AG04450 (cell line): Measurements from ENCODE around the gene SNX11. TPM values are rescaled to one million over a fixed set of nuclear protein-coding genes. Genes with fewer than 3 reads are reported as not detected.
"Not testable (repeated sequence)": the region's sequence is repeated elsewhere in the genome, so short reads cannot be mapped to it uniquely, and the experiment has no call there.

Experiments
- CTCF ChIA-PET: fragments of 300-600, 350-600 bp; formaldehyde crosslinking; extraction: SDS; loops from one replicate; lab custom pipeline; 2022; ENCODE audit warnings: antibody characterized with exemption, inconsistent platforms; lab: Charles Lee
- POLR2A ChIA-PET: fragments of 350-600 bp; formaldehyde crosslinking; extraction: SDS; loops from one replicate; lab custom pipeline; 2021; ENCODE audit warnings: antibody characterized with exemption, inconsistent platforms; lab: Yijun Ruan, JAX
- DNase-seq: peaks from one replicate; pipeline ENCODE4 v3.0.0-alpha.2; 2011; ENCODE audit warnings: low read depth, low spot score
- H3K27ac ChIP-seq: one replicate; pipeline ENCODE4 v1.5.1; 2012; ENCODE audit warnings: low read depth, low read length, control low read depth
- H3K27me3 ChIP-seq: one replicate; pipeline ENCODE4 v1.6.0; 2012; ENCODE audit warnings: low read length; ENCODE audit not compliant: control insufficient read depth, insufficient read depth
- H3K4me3 ChIP-seq: 2 replicates; pipeline ENCODE4 v1.5.1; 2011; ENCODE audit warnings: mild to moderate bottlenecking, low read depth, low read length, control low read depth
- H3K9me3 ChIP-seq: 2 replicates; pipeline ENCODE4 v1.5.1; 2012; ENCODE audit warnings: low read length; ENCODE audit not compliant: control insufficient read depth, insufficient read depth
- polyA plus RNA-seq: library from polyadenylated mRNA; depleted of rRNA; stranded (reverse); fragments of >200 nt; gene quantifications from 2 replicates; pipeline ENCODE4 v1.2.3, GENCODE V29; 2011
- TF ChIP-seq, protein P1 (sequence below): IDR thresholded peaks from 2 replicates; pipeline ENCODE4 v1.5.1; 2011; ENCODE audit warnings: low read depth, low read length, control low read depth, inconsistent platforms

SNX11 gene
- polyA plus RNA-seq, 1 experiment, result 16.0 TPM

- H3K27ac ChIP-seq, result no peak overlapping the region
- ChIA-PET POLR2A (interaction anchor here (0.6 kb wide), 1 partner anchor 55 kb away, joined by 3 read pairs; no protein-coding TSS in a partner anchor), CTCF (interaction anchor here (1.2 kb wide), 1 partner anchor 10 kb away, joined by 3 read pairs; no protein-coding TSS in a partner anchor)
- TF ChIP-seq, protein P1, sequence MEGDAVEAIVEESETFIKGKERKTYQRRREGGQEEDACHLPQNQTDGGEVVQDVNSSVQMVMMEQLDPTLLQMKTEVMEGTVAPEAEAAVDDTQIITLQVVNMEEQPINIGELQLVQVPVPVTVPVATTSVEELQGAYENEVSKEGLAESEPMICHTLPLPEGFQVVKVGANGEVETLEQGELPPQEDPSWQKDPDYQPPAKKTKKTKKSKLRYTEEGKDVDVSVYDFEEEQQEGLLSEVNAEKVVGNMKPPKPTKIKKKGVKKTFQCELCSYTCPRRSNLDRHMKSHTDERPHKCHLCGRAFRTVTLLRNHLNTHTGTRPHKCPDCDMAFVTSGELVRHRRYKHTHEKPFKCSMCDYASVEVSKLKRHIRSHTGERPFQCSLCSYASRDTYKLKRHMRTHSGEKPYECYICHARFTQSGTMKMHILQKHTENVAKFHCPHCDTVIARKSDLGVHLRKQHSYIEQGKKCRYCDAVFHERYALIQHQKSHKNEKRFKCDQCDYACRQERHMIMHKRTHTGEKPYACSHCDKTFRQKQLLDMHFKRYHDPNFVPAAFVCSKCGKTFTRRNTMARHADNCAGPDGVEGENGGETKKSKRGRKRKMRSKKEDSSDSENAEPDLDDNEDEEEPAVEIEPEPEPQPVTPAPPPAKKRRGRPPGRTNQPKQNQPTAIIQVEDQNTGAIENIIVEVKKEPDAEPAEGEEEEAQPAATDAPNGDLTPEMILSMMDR, result no peak
- no peaks in the 10 kb centered on the region for H3K9me3 ChIP-seq
- no peak overlapping the region for H3K4me3 ChIP-seq
- no peaks in the 10 kb centered on the region for H3K27me3 ChIP-seq
- DNase-seq, result no peak
Observed at GRCh38 chr17:48062273-48062672, 45.3 kb upstream of the SNX11 start.

GRCh38 chr17:48064638-48065037 is 42.9 kb upstream of the SNX11 start:
- no peaks in the 10 kb centered on the region for H3K9me3 ChIP-seq
- H3K27me3 ChIP-seq, result no peaks in the 10 kb centered on the region
- no peak overlapping the region for H3K27ac ChIP-seq
- ChIA-PET POLR2A (interaction anchor here (1.4 kb wide), 1 partner anchor 43 kb away, joined by 3 read pairs; the partner anchor contains the start of gene SNX11), CTCF (interaction anchor here (1.8 kb wide), 1 partner anchor 33 kb away, joined by 6 read pairs; no protein-coding TSS in a partner anchor)
- no peak for DNase-seq
- TF ChIP-seq, protein P1, result no peak
- no peak overlapping the region for H3K4me3 ChIP-seq

DNA sequence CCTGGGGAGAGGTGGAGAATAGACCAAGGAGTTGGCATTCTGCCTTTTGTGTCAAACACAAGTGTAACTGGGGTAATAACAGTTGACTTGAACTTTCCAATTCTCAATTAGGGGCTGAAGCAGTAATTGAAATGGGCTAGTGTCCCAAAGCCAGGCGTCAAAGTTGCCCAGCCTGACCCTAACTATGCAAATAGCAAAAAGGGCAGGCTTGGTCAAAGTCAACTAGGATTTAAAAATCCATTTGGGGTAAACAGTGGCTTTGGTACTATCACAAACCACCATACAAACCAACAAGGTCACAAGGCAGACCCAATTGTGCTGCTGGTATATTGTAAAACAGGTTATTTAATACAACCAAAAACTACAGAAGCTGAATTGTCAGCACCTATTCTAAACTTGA is 41.4 kb upstream of the SNX11 start:
- no peak overlapping the region for H3K4me3 ChIP-seq
- ChIA-PET CTCF (interaction anchor here (0.8 to 4.0 kb wide), 6 partner anchors 8 to 40 kb away, joined by 3 to 37 read pairs (median 4); no protein-coding TSS in a partner anchor), POLR2A (interaction anchor here (0.6 to 3.8 kb wide), 2 partner anchors 11 to 18 kb away, joined by 3 to 16 read pairs; partner anchors contain the start of gene NFE2L1)
- H3K27me3 ChIP-seq, result no peaks in the 10 kb centered on the region
- H3K9me3 ChIP-seq, result no peaks in the 10 kb centered on the region
- TF ChIP-seq, protein P1, result no peak
- H3K27ac ChIP-seq, result no peak overlapping the region
- no peak for DNase-seq

DNA sequence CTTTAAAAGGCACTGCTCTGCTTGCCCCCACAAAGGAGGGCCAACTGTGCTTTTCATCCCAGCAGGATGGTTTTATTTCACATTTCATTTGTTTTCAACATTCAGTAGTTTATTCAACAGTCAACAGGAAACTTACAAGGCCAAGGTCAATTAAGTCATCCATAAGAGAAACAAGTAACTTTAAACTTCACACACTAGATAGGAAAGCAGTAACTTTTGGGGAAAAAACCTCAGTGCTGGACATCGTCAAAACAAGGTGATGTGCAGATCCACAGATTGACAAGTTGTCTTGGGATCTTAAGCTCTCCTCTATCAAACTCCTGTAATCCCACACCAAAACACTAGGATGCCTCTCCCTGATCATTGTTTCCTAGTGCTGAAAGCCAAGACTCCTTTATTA is 40.9 kb upstream of the SNX11 start:
- no peak overlapping the region for H3K27ac ChIP-seq
- ChIA-PET CTCF (interaction anchor here (0.8 to 4.0 kb wide), 10 partner anchors 8 to 51 kb away, joined by 3 to 37 read pairs (median 3); no protein-coding TSS in a partner anchor), POLR2A (interaction anchor here (3.8 kb wide), 1 partner anchor 18 kb away, joined by 16 read pairs; the partner anchor contains the start of gene NFE2L1)
- TF ChIP-seq, protein P1, result no peak
- no peak for DNase-seq
- no peaks in the 10 kb centered on the region for H3K27me3 ChIP-seq
- H3K4me3 ChIP-seq, result no peak overlapping the region
- H3K9me3 ChIP-seq, result no peaks in the 10 kb centered on the region

- CTCF ChIA-PET, result interaction anchor here (0.7 to 4.0 kb wide), 11 partner anchors 10 to 118 kb away, joined by 3 to 37 read pairs (median 4); no protein-coding TSS in a partner anchor
- DNase-seq, result no peak
- TF ChIP-seq, protein P1, result no peak
- Histone ChIP-seq H3K27ac (no peak overlapping the region), H3K4me3 (no peak overlapping the region), H3K27me3 (no peaks in the 10 kb centered on the region), H3K9me3 (no peaks in the 10 kb centered on the region)
- POLR2A ChIA-PET, result interaction anchor here (3.8 kb wide), 1 partner anchor 19 kb away, joined by 16 read pairs; the partner anchor contains the start of gene NFE2L1
Observed at GRCh38 chr17:48067245-48067644, 40.3 kb upstream of the SNX11 start.

DNA sequence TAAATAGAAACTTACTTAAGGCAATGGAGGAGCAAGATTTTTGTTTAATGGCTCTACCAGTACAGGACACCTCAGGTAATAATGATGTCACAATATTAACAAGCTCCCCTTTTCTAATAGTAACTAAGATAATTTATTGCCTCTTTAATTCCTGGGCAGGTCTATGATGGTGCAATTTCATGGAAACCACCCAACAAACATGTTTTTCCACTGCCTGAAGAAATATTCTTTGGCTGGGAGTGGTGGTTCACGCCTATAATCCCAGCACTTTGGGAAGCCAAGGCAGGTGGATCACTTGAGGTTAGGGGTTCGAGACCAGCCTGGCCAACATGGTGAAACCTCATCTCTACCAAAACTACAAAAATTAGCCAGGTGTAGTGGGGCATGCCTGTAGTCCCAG is 39.8 kb upstream of the SNX11 start:
- POLR2A ChIA-PET, result interaction anchor here (1.5 to 3.8 kb wide), 2 partner anchors 19 to 42 kb away, joined by 4 to 16 read pairs; partner anchors contain the start of gene NFE2L1
- H3K27ac ChIP-seq, H3K27me3 ChIP-seq, H3K9me3 ChIP-seq, DNase-seq, H3K4me3 ChIP-seq: not testable (repeated sequence)
- CTCF ChIA-PET, result interaction anchor here (0.7 to 4.0 kb wide), 10 partner anchors 10 to 118 kb away, joined by 3 to 37 read pairs (median 6); no protein-coding TSS in a partner anchor
